Activated CD8-positive, alpha-beta memory T cell treated with anti-CD3 and anti-CD28 coated beads, Interleukin-2, amount 50 U/mL, for 1 hour (primary cell): ENCODE measurements around the gene SLFN14.
"Not testable (repeated sequence)": the region's sequence is repeated elsewhere in the genome, so short reads cannot be mapped to it uniquely, and the experiment has no call there.

Experiments
- DNase-seq: peaks from one replicate; pipeline ENCODE4 v3.0.0-alpha.2; 2020; ENCODE audit errors: extremely low read depth

SLFN14 gene

GRCh38 chr17:35559495-35560210 lies 966 bp downstream of the SLFN14 start:
- no peak for DNase-seq

GRCh38 chr17:35557353-35557752 lies 3.3 kb downstream of the SLFN14 start:
- DNase-seq = no peak

GRCh38 chr17:35555691-35556090 lies 4.9 kb downstream of the SLFN14 start:
- no peak for DNase-seq

GRCh38 chr17:35554668-35555067 lies 6.0 kb downstream of the SLFN14 start:
- DNase-seq = no peak

- DNase-seq = no peak
Measured at GRCh38 chr17:35553310-35553709, 7.3 kb downstream of the SLFN14 start.

- DNase-seq = no peak
Measured at GRCh38 chr17:35548978-35549377, 11.6 kb downstream of the SLFN14 start.

GRCh38 chr17:35548208-35548810 lies 12.3 kb downstream of the SLFN14 start:
- DNase-seq = no peak

GRCh38 chr17:35546487-35546886 lies 14.1 kb downstream of the SLFN14 start:
- DNase-seq = no peak

- no peak for DNase-seq
Measured at GRCh38 chr17:35545150-35545549, 15.5 kb downstream of the SLFN14 start.

- DNase-seq = no peak
Measured at GRCh38 chr17:35543856-35544255, 16.8 kb downstream of the SLFN14 start.

- DNase-seq = no peak
Measured at GRCh38 chr17:35542990-35543389, 17.6 kb downstream of the SLFN14 start.

- no peak for DNase-seq
Measured at GRCh38 chr17:35541434-35541833, 19.2 kb downstream of the SLFN14 start.

GRCh38 chr17:35540589-35541404 lies 19.8 kb downstream of the SLFN14 start:
- DNase-seq = no peak

- no peak for DNase-seq
Measured at GRCh38 chr17:35539659-35540026, 21.0 kb downstream of the SLFN14 start.

- no peak for DNase-seq
Measured at GRCh38 chr17:35537601-35538141, 22.9 kb downstream of the SLFN14 start, which contains the start of gene SLFN12L. TSS of gene SLFN12L (minus strand) at chr17:35537678. CDS start at chr17:35522364, 15,314 bp downstream.

- no peak for DNase-seq
Measured at GRCh38 chr17:35536664-35537171, 23.9 kb downstream of the SLFN14 start.

GRCh38 chr17:35535406-35535805 lies 25.2 kb downstream of the SLFN14 start:
- not testable (repeated sequence) for DNase-seq

- no peak for DNase-seq
Measured at GRCh38 chr17:35534576-35535093, 26.0 kb downstream of the SLFN14 start.

GRCh38 chr17:35531160-35531559 lies 29.5 kb downstream of the SLFN14 start:
- no peak for DNase-seq

GRCh38 chr17:35529866-35530265 lies 30.8 kb downstream of the SLFN14 start:
- DNase-seq = no peak

GRCh38 chr17:35529326-35529725 lies 31.3 kb downstream of the SLFN14 start:
- DNase-seq = not testable (repeated sequence)

- DNase-seq = no peak
Measured at GRCh38 chr17:35523296-35523695, 37.3 kb downstream of the SLFN14 start.
